ACC112 (cell line): Measurements from ENCODE around the gene FAM219A.

Experiments used
- H2AFZ ChIP-seq: fragments of 200-600 bp; sonication (generic); one replicate; pipeline ENCODE4 v1.6.0; 2017; ENCODE audit warnings: antibody characterized with exemption, low read length; ENCODE audit not compliant: unreplicated experiment
- H3K27ac ChIP-seq: fragments of 200-600 bp; sonication (generic); 2 replicates; pipeline ENCODE4 v1.5.1; 2014; ENCODE audit warnings: low read depth, mild to moderate bottlenecking, antibody characterized with exemption, low read length, moderate library complexity
- H3K27me3 ChIP-seq: fragments of 200-600 bp; sonication (generic); 2 replicates; pipeline ENCODE4 v1.6.1; 2014; ENCODE audit warnings: mild to moderate bottlenecking, antibody characterized with exemption, low read length, moderate library complexity, mixed read lengths; ENCODE audit not compliant: insufficient read depth
- H3K36me3 ChIP-seq: fragments of 200-600 bp; sonication (generic); 2 replicates; pipeline ENCODE4 v1.6.1; 2016; ENCODE audit warnings: mild to moderate bottlenecking, antibody characterized with exemption, low read length, moderate library complexity, mixed read lengths; ENCODE audit not compliant: insufficient read depth
- H3K4me1 ChIP-seq: fragments of 200-600 bp; sonication (generic); one replicate; pipeline ENCODE4 v1.6.1; 2016; ENCODE audit warnings: low read length, mixed read lengths; ENCODE audit not compliant: insufficient read depth, unreplicated experiment, control insufficient read depth
- H3K4me3 ChIP-seq: fragments of 200-600 bp; sonication (generic); 2 replicates; pipeline ENCODE4 v1.5.1; 2014; ENCODE audit warnings: mild to moderate bottlenecking, low read depth, low read length
- H3K79me2 ChIP-seq: fragments of 200-600 bp; sonication (generic); one replicate; pipeline ENCODE4 v1.6.0; 2016; ENCODE audit warnings: low read length; ENCODE audit not compliant: control insufficient read depth, unreplicated experiment, insufficient read depth

Gene FAM219A

DNA sequence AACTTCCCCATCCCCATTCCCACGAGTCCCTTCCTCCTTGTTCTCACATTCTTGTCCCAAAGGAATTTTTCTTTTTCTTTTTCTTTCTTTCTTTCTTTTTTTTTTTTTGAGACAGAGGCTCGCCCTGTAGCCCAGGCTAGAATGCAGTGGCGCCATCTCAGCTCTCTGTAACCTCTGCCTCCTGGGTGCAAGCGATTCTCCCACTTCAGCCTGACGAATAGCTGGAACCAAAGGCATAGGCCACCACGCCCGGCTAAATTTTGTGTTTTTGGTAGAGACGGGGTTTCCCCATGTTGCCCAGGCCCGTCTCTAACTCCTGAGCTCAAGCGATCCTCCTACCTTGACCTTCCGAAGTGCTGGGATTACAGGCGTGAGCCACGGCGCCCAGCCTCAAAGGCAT lies 986 bp upstream of the FAM219A start:
- Histone ChIP-seq H3K79me2 (peaks cover 26% of the 10 kb centered on the region), H3K4me1 (peaks cover 46% of the 10 kb centered on the region), H2AFZ (no peak overlapping the region)

GRCh38 chr9:34458959-34459340 lies 580 bp upstream of the FAM219A start:
- H3K4me3 ChIP-seq = peak overlapping the region; percentile 99
- no peaks in the 10 kb centered on the region for H3K27me3 ChIP-seq
- H3K27ac ChIP-seq = no peak overlapping the region
- H3K36me3 ChIP-seq = no peaks in the 10 kb centered on the region
- peaks cover 29% of the 10 kb centered on the region for H3K79me2 ChIP-seq
- H3K4me1 ChIP-seq = peaks cover 44% of the 10 kb centered on the region
- peak overlapping the region; percentile 73 for H2AFZ ChIP-seq

More for the DNA sequence above, 986 bp upstream of the FAM219A start:
- Histone ChIP-seq H3K36me3 (no peaks in the 10 kb centered on the region), H3K4me3 (no peak overlapping the region), H3K27ac (no peak overlapping the region), H3K27me3 (no peaks in the 10 kb centered on the region)

DNA sequence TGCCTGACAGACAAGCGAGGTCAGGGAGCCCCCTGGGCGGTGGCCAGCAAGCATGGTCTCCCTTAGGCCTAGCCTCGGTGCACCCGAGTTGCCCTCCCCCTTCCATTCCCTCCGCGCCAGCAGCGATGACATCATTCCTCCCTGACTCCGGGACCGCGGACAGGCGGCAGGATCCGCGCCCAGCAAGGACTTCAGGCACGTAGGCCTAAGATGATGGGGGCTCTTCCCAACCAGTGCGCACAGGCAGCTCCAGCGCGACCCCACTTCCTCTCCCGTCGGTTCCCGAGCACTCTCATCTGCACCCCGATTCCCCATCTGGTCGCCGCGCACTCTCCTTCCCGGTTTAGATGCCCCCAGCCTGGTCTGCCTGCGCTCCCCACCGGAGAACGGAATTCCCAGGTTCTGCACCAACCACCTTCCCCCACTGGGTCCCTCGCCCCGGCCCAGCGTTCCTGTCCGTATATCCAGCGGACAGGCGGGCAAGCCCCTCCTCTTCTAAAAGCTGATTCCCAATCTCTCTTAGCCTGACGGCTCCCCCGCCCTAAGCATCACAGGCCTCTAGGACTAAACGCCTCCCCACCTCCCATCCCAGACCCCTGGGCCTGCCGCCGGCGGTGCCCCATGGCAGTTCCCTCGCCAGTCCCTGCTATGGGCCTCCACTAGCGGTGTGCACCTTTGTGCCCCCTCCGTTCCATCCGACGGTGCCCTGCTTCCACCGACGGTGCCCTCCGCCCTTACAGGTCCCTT lies 931 bp downstream of the FAM219A start:
- Histone ChIP-seq H2AFZ (peak overlapping the region; percentile 53), H3K4me1 (peaks cover 33% of the 10 kb centered on the region), H3K4me3 (peak overlapping the region; percentile 99), H3K79me2 (peaks cover 44% of the 10 kb centered on the region), H3K27me3 (no peaks in the 10 kb centered on the region), H3K36me3 (no peaks in the 10 kb centered on the region), H3K27ac (peak overlapping the region; percentile 51)

- peak overlapping the region; percentile 99 for H3K4me3 ChIP-seq
- peak overlapping the region; percentile 51 for H3K27ac ChIP-seq
These were observed 1.6 kb downstream of the FAM219A start for GRCh38 chr9:34456746-34457145.

GRCh38 chr9:34456151-34456550 lies 2.2 kb downstream of the FAM219A start:
- Histone ChIP-seq H3K4me3 (peak overlapping the region; percentile 99; the same call in 1 of the 2 replicates), H2AFZ (no peak overlapping the region), H3K79me2 (peaks cover 52% of the 10 kb centered on the region), H3K4me1 (peaks cover 40% of the 10 kb centered on the region), H3K27me3 (no peaks in the 10 kb centered on the region), H3K27ac (no peak overlapping the region), H3K36me3 (no peaks in the 10 kb centered on the region)

More at GRCh38 chr9:34456746-34457145, 1.6 kb downstream of the FAM219A start:
- Histone ChIP-seq H3K79me2 (peaks cover 49% of the 10 kb centered on the region), H2AFZ (peak overlapping the region; percentile 53), H3K36me3 (no peaks in the 10 kb centered on the region), H3K4me1 (peaks cover 34% of the 10 kb centered on the region), H3K27me3 (no peaks in the 10 kb centered on the region)

DNA sequence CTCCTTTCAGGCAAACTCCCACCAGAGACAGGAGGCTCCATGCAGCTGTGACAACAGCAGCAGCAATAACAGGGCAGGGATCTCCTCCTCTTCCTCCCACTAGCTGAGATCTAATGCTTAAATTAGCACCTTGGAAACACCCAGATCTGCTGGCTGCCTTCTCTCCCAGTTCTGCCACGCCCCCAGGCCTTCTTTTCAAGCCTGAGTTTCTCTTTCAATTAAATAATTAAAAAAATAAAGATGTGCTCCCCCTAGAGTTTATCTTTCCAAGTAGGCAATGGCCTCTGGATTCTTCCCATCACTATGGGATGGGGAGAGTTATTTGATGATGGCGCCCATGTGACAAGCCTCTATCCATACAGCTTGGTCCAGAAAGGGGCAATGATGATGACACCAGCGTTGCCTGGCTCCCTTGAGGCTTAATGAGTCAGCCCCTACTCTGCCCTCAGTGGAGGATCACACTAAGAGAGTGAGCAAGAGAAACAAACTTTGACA lies 3.8 kb downstream of the FAM219A start:
- H3K36me3 ChIP-seq = no peaks in the 10 kb centered on the region
- no peak overlapping the region for H2AFZ ChIP-seq
- peaks cover 38% of the 10 kb centered on the region for H3K4me1 ChIP-seq
- H3K27me3 ChIP-seq = no peaks in the 10 kb centered on the region
- H3K79me2 ChIP-seq = peaks cover 61% of the 10 kb centered on the region
- H3K4me3 ChIP-seq = no peak overlapping the region
- H3K27ac ChIP-seq = no peak overlapping the region

DNA sequence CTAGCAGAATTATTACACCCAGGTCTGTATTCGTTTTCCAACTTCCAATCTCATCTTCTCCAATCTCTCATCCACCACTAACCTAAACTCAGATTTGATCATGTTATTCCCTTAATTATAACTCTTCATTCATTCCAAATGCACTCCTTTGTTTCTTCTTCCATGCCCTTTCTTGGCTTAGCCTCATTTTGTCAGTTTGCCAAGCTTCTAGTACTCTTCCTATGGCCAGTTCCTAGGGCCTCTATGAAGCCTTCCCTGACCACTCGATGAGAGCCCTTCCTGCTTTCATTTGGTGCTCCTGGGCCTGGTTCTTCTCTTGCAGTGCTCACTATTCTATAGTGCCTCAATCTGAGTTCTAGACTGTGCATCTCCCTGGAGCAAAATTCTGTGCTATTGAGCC lies 5.8 kb downstream of the FAM219A start:
- Histone ChIP-seq H3K27me3 (no peaks in the 10 kb centered on the region), H3K4me1 (peaks cover 33% of the 10 kb centered on the region), H2AFZ (no peak overlapping the region), H3K4me3 (no peak overlapping the region), H3K27ac (no peak overlapping the region), H3K36me3 (no peaks in the 10 kb centered on the region), H3K79me2 (peaks cover 75% of the 10 kb centered on the region)

- H3K4me3 ChIP-seq = no peak overlapping the region
- no peaks in the 10 kb centered on the region for H3K27me3 ChIP-seq
- peaks cover 27% of the 10 kb centered on the region for H3K4me1 ChIP-seq
- no peak overlapping the region for H3K27ac ChIP-seq
- H3K36me3 ChIP-seq = no peaks in the 10 kb centered on the region
- H3K79me2 ChIP-seq = peaks cover 64% of the 10 kb centered on the region
- H2AFZ ChIP-seq = no peak overlapping the region
These were observed 6.8 kb downstream of the FAM219A start for GRCh38 chr9:34451545-34451944.

DNA sequence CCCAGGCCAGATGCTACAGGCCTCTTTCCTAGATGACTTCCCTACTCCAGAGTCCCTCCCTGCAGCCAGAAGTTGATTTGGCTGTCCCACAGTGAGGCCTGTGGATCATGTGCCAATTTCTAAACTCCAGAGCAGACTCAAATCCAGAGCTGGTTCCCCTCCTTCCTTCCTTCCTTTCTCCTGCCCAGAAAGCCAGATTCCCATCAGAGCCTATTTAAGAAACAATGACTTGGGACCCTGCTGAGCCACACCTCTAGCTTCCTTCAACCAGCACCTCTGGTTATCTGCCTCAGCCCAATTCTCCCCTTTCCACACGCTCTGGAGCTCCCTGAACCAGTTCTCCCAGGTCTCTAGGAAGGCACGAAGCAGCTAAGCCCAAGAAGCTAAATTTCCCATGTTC lies 7.2 kb downstream of the FAM219A start:
- Histone ChIP-seq H2AFZ (no peak overlapping the region), H3K4me1 (peaks cover 23% of the 10 kb centered on the region), H3K79me2 (peaks cover 60% of the 10 kb centered on the region), H3K4me3 (no peak overlapping the region), H3K36me3 (no peaks in the 10 kb centered on the region), H3K27ac (no peak overlapping the region), H3K27me3 (no peaks in the 10 kb centered on the region)

DNA sequence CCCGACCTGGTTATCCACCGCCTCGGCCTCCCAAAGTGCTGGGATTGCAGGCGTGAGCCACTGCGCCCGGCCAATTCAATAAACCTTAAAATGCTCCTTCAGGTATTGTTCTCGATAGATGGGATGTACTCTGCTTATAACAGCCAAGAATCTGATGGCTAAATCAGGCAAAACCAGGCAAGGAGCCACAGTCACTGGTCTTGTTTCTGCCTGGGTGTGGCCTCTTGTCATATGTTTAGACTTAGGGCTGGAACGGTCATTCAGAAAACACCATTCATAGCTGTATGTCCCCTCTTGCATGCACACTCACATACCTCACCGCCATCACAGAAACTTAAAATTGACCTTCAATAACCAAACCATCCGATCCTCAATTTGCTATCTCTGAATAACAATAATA lies 7.7 kb downstream of the FAM219A start:
- Histone ChIP-seq H3K27me3 (no peaks in the 10 kb centered on the region), H3K27ac (no peak overlapping the region), H3K79me2 (peaks cover 56% of the 10 kb centered on the region), H3K36me3 (no peaks in the 10 kb centered on the region), H3K4me1 (peaks cover 23% of the 10 kb centered on the region), H3K4me3 (no peak overlapping the region), H2AFZ (no peak overlapping the region)

- Histone ChIP-seq H3K36me3 (no peaks in the 10 kb centered on the region), H3K4me3 (no peak overlapping the region), H3K27ac (no peak overlapping the region), H3K79me2 (peaks cover 38% of the 10 kb centered on the region), H2AFZ (no peak overlapping the region), H3K4me1 (peaks cover 19% of the 10 kb centered on the region), H3K27me3 (no peaks in the 10 kb centered on the region)
These were observed 11.4 kb downstream of the FAM219A start for GRCh38 chr9:34446951-34447350.
